Glomerular visceral epithelial cell (primary cell): ENCODE measurements around the gene CRYM.

Experiments used
- DNase-seq: peaks from one replicate; pipeline ENCODE4 v3.0.0-alpha.2; 2016; ENCODE audit errors: extremely low spot score

The CRYM gene

GRCh38 chr16:21244518-21245215 lies 33.4 kb downstream of the CRYM start:
- DNase-seq: no peak

GRCh38 chr16:21242756-21243155 lies 35.3 kb downstream of the CRYM start:
- no peak for DNase-seq

DNA sequence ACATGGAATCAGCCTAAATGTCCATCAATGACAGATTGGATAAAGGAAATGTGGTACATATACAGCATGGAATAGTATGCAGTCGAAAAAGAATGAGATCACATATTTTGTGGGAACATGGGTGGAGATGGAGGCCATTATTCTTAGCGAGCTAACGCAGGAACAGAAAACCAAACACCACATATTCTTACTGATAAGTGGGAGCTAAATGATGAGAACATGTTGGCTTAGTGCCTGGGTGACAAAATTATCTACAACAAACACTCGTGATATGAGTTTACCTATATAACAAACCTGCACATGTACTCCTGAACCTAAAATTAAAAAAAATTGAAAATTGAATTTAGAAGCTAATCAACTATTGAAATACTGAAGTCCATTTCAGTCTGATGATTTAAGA lies 38.4 kb downstream of the CRYM start:
- no peak for DNase-seq

GRCh38 chr16:21236831-21237230 lies 41.3 kb downstream of the CRYM start:
- DNase-seq: no peak

GRCh38 chr16:21235199-21235585 lies 42.9 kb downstream of the CRYM start:
- no peak for DNase-seq

- DNase-seq: no peak
These were observed 44.5 kb downstream of the CRYM start, which contains the start of gene ANKS4B for GRCh38 chr16:21233521-21234150. Gene ANKS4B (plus strand): TSS chr16:21233699. CDS start chr16:21233738, 39 bp downstream.

DNA sequence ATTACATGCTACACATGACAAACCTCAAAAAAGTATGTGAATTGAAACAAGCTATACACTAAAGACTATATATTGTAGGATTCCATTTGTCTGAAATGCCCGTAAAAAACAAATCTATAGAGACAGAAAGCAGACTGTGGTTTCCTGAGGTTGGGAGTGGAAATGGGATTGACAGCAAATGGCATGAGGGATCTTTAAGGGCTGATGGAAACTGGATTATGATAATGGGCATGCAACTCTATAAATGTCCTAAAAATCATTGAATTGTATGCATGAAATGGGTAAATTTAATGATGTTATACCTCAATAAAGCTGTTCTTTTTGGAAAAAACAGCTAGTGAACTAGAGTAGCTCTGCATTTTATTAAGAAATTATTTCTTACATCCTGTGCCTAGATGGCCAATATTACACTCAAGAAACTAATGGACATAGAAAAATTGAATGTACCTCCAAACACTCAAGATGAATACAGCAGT lies 45.0 kb downstream of the CRYM start:
- DNase-seq: no peak

DNA sequence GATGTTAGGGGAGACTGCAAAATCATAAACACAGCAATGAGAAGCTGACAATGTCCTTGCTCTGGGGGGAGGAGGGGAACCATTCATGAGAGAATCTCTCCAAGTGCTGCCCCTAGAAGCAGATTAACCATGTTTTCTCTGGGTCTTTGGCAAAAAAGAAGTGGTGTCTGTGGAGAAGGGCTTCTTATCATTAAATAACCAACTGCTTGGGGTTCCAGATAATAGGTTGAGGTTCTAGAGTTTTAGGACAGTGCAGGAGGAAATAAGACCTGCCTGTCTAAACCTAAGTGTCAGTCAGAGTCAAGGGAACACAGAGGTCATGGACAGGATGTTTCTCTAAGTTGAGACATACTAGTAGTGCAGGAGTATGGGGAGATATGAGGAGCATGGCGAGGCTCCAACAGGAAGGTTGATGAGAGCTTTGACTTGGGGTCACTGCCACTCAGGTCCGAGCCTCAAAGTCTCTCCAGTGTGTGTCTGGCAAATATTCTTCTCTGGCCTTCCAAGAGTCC lies 49.7 kb downstream of the CRYM start:
- no peak for DNase-seq

- DNase-seq: no peak
These were observed 50.2 kb downstream of the CRYM start for GRCh38 chr16:21227866-21228265.

DNA sequence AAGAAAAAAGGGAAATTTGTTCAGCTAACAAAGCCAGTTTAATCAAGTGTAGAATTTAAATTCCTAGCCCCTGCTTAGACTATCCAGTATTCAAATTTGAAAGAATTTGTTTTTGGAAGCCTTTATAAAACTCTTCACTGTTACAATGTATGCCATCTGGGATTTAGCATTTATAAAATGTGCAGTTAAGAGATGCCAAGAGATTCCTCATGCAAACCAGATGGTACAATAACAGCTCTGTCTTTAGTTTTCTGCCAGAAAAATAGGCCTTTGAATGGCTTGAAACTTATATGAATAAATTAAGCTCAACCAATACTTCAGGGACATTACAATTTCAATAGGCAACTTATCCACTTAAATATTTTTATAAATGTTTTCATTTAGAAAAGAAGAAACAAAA lies 51.3 kb downstream of the CRYM start:
- DNase-seq: no peak

DNA sequence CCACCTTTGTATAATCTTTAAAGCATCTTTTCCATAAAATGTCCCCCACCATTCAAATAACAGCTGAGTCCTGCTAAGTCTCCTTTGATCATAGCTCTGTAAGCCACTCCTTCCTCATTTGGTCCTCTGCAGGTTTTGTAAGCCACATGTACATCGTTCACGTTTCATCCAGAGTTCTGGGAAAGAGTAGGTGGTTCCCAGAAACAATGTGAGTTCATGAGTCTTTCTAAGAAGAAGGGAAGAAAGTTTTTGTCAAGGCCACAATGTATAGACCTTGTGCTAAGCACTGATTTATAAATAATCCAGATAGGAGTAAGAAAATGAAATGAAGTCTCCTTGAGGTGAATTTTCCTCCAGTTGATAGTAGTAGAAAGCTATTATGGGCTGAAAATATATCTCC lies 53.3 kb downstream of the CRYM start:
- DNase-seq: no peak

DNA sequence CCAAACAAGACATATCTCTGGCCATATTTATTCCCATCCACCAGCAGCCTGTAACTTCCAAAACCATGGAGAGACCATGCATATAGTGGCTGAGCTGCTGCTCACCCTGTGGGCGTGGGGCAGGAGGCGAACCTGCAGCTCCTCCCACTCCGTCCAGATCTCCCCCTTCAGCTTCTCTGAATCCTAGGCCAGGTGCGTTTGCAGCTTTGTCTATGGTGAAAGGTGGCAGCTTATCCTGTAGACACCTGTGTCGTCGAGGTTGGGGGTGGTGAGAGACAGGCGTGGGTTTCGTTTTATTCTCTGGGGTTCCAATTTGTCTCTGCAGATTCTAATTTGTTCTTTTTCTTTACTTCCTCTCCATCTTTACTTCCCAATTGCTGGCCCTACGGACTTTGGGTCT lies 54.3 kb downstream of the CRYM start:
- no peak for DNase-seq

DNA sequence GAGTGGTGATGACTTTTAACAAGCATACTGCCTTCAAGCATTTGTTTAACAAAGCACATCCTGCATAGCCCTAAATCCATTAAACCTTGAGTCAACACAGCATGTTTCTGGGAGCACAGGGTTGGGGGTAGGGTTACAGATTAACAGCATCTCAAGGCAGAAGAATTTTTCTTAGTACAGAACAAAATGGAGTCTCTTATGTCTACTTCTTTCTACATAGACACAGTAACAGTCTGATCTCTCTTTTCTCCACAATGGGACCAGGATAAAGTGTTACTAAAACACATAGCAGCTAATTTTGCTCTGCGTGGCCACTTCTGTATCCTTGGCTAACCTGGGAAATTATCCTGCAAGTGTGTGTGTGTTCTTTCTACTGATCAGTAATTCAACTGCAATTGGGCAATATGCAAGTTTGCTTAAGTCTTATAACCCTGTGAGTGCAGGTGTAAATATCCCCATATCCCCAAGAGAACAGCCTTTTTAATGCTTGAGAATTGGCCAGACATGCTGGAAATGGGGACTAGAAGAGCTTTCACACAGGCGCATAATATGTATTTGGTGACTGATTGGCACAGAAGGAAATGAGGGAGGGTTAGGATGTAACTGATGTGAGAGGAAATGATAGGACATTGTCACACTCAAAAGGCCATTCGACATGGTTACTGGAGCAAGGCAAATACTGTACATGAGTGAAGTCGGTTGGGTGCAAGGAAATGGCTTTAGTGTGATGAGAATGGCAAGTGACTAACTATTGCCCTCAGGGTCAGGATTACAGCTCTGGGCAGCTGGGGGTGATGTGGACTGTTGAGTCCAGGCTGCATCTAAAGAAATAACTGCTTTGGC lies 55.4 kb downstream of the CRYM start:
- DNase-seq: no peak

GRCh38 chr16:21219551-21219950 lies 58.5 kb downstream of the CRYM start:
- DNase-seq: no peak

GRCh38 chr16:21218153-21218552 lies 59.9 kb downstream of the CRYM start:
- DNase-seq: no peak

- no peak for DNase-seq
These were observed 61.0 kb downstream of the CRYM start for GRCh38 chr16:21217121-21217520.

DNA sequence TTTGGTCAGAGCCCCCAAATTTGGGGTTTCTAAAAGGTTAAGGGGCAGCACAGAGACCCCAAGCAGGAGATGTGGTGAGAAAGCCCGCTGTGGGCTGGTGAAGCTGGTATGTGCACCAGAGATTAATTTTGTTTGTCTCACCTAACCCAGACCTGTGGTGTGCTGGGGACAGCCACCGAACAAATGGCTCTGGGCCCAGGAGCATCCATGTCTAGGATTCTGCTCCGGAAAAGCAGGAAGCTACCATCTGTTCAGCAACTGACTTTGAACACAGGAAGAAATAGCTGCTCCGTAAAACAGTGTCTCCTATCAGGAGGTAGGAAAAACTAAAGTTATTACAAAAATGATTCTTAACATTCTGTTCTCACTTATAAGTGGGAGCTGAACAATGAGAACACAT lies 64.0 kb downstream of the CRYM start:
- no peak for DNase-seq

DNA sequence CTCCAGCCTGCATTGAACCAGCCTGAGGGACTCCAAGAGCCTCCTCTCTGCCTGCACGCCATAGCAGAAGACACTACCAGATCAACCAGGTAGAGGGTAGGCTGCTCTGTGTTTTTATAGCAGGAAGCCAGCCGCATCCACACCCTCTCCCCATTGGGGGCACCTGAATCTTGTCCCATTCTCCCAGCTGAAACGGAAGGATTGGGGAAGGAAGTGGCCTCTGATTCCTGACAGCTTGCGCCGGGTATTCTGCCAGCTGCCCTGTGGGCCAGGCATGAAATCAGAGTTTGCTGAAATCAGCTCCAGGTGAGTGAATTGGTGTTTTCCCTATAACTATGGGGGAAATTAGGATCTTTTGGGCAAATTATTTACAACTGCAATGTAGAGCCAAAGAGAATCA lies 66.6 kb downstream of the CRYM start, which contains the start of gene ZP2:
ZP2 (minus strand) TSS at position 89 of the 400 bp plus-strand sequence; CDS start at position 62, 27 bp downstream.
- DNase-seq: no peak
